T-helper 22 cell (primary cell): Measurements from ENCODE around the gene EFCAB3.
"Not testable (repeated sequence)": the region's sequence is repeated elsewhere in the genome, so short reads cannot be mapped to it uniquely, and the experiment has no call there.

Experiments
- DNase-seq: peaks from one replicate; pipeline ENCODE4 v3.0.0-alpha.2; 2020; ENCODE audit warnings: low read depth

The EFCAB3 gene

DNA sequence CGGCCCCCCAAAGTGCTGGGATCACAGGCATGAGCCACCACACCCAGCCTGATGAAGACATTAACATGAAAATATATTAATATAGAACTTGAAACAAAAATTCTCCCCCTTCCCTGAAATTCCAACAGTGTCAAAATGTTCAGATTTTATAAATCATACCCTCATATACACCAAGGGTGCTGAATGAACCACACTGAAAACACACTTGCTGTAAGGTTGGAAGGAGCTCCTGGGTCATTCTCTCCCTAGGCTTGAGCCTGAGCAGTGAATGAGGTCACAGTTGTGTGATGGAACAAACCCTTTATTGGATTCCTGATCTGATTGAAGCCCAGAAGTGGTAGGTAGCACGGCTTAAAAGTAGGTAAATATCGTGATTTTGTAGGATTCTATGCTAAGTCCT lies at the start of gene EFCAB3:
Gene EFCAB3, plus strand, starts transcription at position 301 of the 400 bp plus-strand sequence. CDS start 2,427 bp downstream, outside the sequence.
- no peak for DNase-seq

GRCh38 chr17:62336527-62336926 lies 43.8 kb upstream of the EFCAB3 start:
- no peak for DNase-seq

GRCh38 chr17:62343764-62344270 lies 36.5 kb upstream of the EFCAB3 start:
- DNase-seq = no peak

DNA sequence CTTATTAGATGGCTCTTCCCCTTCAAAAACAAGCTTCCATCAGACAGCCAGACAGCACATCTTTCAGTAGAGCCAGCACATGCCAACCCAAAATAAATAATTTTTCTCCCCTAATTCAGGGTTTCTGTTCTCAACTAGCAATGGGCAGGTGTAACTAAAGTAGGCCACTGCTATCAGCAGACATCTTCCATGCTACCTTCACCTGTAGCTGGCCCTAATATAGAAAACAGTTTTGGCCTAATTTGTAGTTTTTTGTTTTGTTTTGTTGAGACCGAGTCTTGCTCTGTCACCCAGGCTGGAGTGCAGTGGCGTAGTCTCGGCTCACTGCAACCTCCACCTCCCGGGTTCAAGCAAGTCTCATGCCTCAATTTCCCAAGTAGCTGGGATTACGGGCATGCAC lies 29.2 kb upstream of the EFCAB3 start:
- no peak for DNase-seq

- DNase-seq = no peak
These were observed 14.2 kb upstream of the EFCAB3 start for GRCh38 chr17:62366191-62366590.

- no peak for DNase-seq
These were observed 1.2 kb downstream of the EFCAB3 start for GRCh38 chr17:62381561-62381960.

DNA sequence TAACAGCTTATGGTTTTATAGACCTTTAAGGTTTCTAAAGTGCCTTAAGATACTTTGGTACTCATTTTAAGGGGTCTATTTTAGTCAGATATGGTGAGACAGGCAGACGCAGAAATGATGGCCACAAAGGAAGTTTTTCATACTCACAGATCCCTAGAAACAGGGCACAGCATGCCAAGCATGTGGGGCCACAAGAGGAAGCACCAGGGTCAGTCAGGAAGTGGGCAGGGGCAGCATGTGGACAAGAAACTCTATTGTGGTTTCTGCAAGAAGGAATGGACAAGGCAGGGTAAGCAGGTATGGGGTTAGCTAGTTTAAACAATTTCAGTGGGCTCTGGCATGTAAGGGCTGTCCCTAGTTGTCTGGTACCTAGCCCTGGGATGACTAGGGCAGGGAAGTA lies 8.5 kb downstream of the EFCAB3 start:
- DNase-seq = no peak

- no peak for DNase-seq
These were observed 12.6 kb downstream of the EFCAB3 start for GRCh38 chr17:62392908-62393307.

GRCh38 chr17:62398891-62399290 lies 18.5 kb downstream of the EFCAB3 start:
- DNase-seq = no peak

DNA sequence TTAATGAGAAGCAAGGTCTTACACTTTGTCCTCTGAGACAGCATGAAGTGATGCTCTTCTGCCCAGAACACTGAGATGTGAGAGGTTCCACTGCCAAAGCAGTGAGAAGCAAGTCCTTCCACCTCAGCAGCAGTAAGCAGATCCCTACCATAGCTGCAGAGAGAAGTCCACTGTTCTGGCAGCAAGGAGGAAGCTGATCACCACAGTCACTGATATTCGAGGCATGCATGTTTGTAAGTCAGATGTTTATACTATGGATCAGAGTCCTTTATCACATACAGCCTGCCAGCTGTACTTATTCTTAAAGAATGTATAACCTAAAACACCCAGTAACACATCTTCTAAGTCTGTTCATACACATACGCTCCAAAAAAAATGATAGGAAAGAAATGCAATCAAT lies 25.1 kb downstream of the EFCAB3 start:
- no peak for DNase-seq

GRCh38 chr17:62413090-62413489 lies 32.7 kb downstream of the EFCAB3 start:
- not testable (repeated sequence) for DNase-seq

DNA sequence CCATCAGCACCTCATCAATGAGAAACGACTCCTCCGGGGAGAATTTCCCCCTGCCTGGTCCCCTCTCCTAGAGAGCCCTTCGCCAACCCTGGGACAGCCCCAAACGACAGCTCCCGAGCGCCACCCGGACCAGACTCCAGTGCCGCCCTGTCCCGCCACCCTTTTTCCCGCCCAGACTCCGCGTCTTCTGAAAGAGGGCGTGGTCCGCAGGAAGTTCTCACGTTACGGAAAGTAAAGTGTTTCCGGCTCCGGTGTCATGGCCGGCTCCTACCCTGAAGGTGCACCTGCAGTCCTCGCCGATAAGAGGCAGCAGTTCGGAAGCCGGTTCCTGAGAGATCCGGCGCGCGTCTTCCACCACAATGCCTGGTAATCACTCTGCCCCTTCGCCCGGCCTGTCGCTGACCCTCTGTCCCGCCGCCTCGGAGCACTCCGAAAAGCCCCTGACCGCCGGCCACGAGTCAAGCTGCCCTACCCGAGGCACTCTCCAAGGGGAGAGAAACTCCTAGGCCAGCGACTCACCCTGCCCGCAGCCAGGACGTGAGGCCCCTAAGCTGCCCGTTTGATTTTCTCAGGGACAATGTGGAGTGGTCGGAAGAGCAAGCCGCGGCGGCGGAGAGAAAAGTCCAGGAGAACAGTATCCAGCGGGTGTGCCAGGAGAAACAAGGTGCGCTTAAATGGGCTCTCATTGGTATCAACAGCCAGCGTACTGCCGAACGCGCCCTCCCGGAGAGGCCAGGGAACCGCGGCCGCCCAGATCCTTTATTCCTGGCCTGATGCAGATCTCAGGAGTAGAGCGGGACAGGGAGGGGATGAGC lies 43.5 kb downstream of the EFCAB3 start, which contains the start of gene METTL2A:
Gene METTL2A, plus strand, starts transcription at position 251 of the 815 bp plus-strand sequence. Its CDS starts 6 bp downstream, at position 257.
- DNase-seq = peak; percentile 76

GRCh38 chr17:62426214-62426613 lies 45.9 kb downstream of the EFCAB3 start:
- DNase-seq = not testable (repeated sequence)

DNA sequence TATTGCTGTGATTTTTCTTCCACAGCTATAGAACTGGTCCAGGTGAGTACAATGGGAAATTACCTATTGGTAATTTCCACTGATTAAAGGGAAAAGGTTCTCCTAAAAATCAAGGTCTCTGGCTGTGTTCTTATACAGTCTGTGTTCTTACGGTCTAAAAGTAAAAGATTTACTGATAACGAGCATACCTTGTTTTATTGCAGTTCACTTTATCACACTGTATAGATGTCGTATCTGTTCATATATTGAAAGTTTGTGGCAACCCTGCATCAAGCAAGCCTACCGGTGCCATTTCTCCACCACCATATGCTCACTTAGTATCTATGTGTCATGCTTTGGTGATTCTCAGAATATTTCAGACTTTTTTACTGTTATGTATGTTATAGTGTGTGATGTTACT lies 54.9 kb downstream of the EFCAB3 start:
- not testable (repeated sequence) for DNase-seq

- not testable (repeated sequence) for DNase-seq
These were observed 60.8 kb downstream of the EFCAB3 start for GRCh38 chr17:62441181-62441580.

DNA sequence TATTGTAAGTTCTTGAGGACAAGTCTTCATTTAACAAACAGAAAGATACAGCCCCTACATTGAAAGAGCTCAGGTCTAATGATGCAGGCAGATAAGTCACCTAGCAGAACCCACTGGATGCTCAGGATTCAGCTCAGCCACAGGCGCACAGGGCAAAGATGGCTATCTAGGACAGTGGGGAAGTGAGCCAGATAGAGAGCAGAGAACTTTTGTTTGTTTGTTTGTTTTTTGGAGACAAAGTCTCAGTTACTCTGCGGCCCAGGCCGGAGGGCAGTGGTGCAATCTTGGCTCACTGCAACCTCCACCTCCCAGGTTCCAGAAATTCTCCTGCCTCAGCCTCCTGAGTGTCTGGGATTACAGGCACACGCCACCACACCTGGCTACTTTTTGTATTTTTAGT lies 63.7 kb downstream of the EFCAB3 start:
- no peak for DNase-seq

DNA sequence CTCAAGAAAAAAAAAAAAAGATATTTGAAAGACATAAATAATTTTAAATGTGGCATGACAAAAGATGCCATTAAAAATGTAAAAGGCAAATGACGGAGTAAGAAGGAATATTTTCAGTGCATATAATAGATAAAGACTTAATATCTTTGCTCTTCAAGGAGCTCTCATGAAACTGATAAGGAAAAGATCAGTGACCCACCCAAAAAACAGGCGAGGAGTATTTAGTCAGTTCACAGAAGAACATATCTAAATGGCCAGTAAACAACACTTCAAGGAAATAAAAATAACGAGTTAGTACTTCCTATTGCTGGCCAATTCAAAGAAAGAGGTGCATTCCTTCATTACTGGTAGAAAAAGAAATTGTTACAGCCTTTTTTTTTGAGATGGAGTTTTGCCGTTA lies 65.4 kb downstream of the EFCAB3 start:
- DNase-seq = not testable (repeated sequence)

DNA sequence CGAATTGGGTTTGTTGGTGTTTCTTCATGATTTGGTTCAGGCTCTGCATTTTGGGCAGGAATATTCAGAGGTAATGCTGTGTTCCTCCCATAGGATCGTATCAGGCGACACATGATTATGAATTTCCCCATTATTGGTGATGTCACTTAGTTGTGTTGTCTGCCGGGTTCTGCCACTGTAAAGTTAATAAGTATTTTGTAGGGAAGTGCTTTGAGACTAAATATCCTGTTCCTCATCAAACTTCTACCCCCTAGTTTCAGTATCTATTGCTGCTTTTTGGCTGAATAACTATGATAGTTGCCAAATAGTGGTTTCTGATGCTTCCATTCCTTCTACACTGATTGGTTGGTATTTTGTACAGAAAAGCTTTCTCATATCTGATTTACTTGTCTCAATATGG lies 71.8 kb downstream of the EFCAB3 start:
- DNase-seq = not testable (repeated sequence)

DNA sequence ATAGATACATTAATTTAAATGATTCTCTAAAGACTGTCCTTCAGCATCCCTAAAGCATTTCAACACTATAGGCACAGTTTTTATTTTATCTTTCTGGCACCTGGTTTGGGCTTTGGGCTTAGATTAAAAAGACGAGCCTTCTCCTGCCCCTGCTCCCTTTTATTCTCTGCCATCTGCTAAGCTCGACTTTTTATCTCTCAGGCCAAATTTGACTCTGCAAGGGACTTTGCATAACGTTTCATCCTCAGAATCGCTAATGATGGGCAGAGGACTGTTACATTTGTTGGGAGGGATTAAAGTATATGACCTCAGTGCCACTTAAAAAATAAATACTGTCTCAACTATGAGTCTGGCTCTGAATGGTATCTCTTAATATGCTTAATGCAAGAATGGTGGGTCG lies 72.7 kb downstream of the EFCAB3 start:
- DNase-seq = not testable (repeated sequence)

DNA sequence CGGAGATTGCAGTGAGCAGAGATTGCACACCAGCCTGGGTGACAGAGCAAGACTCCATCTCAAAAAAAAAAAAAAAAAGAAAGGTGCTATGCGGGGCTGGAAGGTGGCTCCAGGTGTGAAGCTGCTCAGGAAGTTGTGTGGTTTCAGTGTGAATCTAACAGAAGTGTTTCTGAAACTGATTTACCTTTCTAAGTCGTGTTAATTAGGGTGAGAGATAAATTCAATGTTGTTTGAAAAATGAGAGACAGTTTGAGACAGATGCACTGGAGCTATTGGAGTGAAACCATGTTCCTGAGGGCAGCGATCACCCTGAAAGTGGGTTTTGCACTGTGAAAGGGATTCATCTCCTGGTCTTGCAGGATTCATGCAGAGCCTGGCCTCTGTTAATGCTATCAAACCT lies 73.3 kb downstream of the EFCAB3 start:
- DNase-seq = not testable (repeated sequence)

DNA sequence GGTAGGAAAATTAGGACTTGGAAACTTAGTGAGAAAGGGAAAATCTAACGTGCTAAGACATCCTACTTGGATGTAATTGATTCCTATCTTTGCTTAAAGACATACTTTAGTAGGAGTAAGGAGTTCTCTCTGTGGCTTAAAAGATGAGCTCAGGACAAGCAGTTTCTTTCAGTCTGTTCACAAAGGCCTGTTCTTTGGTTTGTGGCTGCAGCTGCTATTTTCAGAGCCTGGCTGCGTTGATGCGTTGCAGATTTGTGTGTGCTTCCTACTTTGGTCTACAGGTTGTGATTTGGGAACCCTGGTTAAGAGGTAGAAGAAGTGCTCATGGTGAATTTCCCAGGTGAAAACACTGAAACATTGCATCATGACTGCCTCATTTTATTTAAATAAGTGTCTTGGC lies 73.8 kb downstream of the EFCAB3 start:
- not testable (repeated sequence) for DNase-seq

DNA sequence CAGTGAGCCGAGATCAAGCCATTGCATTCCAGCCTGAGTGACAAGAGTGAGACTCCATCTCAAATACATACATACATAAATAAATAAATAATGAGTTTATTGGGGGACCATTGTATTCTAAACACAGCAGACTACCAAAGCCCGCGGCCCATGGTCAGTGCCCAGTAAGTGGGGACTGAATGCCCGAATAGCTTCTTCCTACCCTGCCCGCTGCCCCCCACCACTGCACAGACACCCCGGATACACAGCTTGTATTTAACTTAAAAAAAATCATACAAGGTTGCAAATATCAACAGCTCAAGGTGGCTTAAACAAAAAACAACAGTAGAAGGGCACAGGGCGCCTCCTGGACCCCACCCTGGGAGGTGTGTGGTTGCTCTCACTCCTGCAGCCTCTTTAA lies 75.7 kb downstream of the EFCAB3 start:
- no peak for DNase-seq

DNA sequence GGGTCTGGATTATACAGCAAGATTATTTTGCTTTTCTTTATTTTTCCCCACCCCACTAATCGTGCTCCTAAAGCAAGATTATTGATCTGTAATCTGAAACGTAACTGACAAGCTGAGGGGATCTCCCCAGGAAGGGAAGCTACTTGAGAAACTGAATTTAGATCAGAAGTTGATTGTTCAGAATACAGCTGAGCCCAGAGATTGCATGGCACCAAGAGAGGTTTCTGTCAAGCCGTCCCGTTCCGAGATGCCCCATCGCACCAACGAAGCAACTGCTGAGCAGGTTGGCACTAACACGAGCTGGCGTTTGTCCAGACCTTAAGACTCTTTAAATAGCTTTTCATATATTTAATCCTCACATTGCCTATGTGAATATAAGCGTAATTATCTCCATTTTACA lies 78.1 kb downstream of the EFCAB3 start:
- DNase-seq = not testable (repeated sequence)

DNA sequence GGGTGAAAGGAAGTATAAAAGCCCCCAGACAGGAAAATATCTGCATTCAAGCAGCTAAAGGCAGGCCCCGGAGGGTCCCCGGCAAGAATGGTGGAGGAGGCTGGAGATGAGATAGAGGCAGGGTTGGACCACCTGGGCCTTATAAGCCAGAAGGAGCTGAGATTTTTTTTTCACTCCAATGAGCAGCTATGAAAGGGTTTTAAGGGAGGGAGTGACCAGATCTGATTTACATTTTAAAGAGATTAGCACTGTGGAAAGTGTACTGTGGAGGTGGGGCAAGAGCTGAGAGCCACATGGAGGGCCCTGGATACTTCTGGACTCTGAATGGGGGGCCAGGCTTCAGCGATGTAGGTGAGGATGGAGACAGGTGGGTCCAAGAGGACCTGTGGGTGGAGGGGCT lies 84.1 kb downstream of the EFCAB3 start:
- DNase-seq = not testable (repeated sequence)
